ENCODE results near the gene PRPF8. TPM values are rescaled to one million over a fixed set of nuclear protein-coding genes. Genes with fewer than 3 reads are reported as not detected.

PRPF8 gene
- total RNA-seq, 4 donors from 2014 or later: 123 to 413 (median 243) TPM

DNA sequence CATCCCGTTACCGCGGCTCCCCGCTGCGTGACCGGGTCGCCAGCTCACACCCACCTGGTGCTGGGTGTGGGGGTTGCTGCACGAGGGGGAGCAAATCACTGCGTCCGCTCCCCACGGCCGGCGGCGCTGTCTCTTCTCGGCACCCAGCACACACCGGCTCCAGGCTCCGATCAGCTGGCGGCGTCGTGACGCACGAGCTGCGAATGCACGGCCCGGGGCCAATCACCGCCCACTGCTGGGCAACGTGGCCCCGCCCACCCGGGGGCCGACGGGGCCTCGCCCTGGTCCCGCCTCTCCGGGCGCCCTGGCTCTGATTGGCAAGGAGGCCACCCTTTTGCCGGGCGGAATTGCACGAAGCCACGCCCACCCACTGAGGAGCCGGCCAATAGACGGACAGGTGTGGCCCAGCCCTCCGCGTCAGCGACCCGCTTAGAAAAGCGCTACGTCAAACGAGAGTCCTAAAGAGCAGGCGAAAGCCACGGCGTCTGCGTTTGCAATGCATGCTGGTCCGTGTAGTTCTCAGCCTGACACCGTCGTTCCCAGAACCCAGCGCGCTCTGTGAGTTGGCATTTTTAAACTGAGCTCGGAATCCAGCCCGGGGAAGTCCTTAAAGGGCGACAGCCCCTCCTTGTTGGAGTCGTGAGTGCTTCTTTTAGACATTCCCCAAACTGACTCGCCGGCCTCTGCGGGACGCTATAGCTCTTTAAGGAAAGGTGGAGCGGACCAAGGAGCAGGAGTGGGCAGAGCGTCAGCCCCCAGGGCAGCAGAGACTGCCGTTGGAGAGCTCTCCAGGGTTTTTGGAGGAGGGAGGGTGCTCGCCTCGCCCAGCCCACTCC is 31.6 kb upstream of the PRPF8 start:
- intact Hi-C loops (cut with DNase I; ENCODE audit: low total_unique reads): no loop called here
- peak; percentile 100 for DNase-seq
- H3K4me1 ChIP-seq: peaks cover 0 to 12% of the 10 kb centered on the region in 2 donors
- peak overlapping the region; percentile 100 for H3K27ac ChIP-seq
- H3K9me3 ChIP-seq: no peaks in the 10 kb centered on the region
- H3K36me3 ChIP-seq: no peaks in the 10 kb centered on the region
- peak; percentile 96 to 99 for TF ChIP-seq POLR2A (IDR thresholded peaks at IDR 0.05)
- TF ChIP-seq, protein P1, sequence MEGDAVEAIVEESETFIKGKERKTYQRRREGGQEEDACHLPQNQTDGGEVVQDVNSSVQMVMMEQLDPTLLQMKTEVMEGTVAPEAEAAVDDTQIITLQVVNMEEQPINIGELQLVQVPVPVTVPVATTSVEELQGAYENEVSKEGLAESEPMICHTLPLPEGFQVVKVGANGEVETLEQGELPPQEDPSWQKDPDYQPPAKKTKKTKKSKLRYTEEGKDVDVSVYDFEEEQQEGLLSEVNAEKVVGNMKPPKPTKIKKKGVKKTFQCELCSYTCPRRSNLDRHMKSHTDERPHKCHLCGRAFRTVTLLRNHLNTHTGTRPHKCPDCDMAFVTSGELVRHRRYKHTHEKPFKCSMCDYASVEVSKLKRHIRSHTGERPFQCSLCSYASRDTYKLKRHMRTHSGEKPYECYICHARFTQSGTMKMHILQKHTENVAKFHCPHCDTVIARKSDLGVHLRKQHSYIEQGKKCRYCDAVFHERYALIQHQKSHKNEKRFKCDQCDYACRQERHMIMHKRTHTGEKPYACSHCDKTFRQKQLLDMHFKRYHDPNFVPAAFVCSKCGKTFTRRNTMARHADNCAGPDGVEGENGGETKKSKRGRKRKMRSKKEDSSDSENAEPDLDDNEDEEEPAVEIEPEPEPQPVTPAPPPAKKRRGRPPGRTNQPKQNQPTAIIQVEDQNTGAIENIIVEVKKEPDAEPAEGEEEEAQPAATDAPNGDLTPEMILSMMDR (IDR thresholded peaks at IDR 0.05): peak in 2 of 4 experiments; percentile 14 to 36
- H3K4me3 ChIP-seq: peak overlapping the region; percentile 95 to 98
- H3K27me3 ChIP-seq: no peaks in the 10 kb centered on the region

DNA sequence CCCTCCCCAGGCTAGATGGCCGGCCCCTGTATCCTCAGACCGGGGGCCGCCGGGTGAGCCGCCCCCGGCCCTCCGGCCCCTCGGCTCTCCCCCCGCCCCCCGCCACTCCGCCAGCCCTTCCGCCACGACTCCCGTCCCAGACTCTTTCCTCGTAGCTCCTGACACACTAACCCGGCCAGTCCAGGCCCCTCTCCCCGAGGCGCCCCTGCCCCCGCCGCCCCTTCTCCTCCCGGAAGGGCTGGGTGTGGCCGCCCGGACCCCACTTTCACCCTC is 31.1 kb upstream of the PRPF8 start:
- peaks cover 0 to 12% of the 10 kb centered on the region in 2 donors for H3K4me1 ChIP-seq
- peak overlapping the region; percentile 95 to 98 for H3K4me3 ChIP-seq
- DNase-seq: no peak
- H3K27me3 ChIP-seq: no peaks in the 10 kb centered on the region
- H3K36me3 ChIP-seq: no peaks in the 10 kb centered on the region
- H3K27ac ChIP-seq: peak overlapping the region; percentile 92 to 99
- TF ChIP-seq, protein P1 (IDR thresholded peaks at IDR 0.05): no peak
- TF ChIP-seq POLR2A (IDR thresholded peaks at IDR 0.05): no peak
- intact Hi-C loops (cut with DNase I; ENCODE audit: low total_unique reads): no loop called here
- no peaks in the 10 kb centered on the region for H3K9me3 ChIP-seq

DNA sequence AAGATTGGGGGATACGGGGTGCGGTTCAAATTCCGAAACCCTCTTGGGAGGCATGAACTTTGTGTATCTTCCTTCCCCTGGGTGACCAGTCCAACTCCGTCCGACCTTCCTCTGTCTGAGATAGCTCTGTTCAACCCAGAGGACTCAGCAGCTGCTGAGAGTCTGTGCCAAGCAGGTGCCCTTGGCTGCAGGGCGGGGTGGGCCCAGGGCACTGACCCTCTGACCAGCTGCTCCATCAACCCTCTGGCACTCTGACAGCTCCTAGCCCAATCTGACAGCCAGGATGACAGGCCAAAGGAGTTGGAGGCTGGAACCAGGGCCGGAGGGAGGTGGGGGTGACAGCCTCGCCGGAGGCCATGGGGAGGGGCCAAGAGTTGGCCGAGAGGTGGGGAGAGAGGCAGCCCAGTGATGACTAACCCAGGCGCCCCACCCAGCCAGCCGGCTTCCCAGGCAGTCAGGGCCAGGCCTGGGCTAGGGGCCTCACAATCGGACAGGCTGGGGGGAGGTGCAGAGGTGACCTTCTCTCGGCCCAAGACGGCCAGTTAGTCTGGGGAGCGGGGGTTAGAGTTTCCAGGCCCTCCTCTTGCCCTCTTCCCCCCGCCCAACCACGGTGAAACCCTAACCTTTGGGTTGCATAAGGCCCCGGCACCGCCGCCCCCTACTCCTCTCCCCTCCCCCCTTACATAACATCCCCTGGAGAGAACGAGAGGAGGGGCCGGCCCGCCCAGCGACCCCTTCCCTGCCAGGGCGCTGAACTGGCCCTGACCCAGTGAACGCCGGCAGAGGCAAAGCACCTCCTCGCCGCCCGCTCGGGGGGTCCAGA is 30.5 kb upstream of the PRPF8 start:
- no peaks in the 10 kb centered on the region for H3K36me3 ChIP-seq
- intact Hi-C loops (cut with DNase I; ENCODE audit: low total_unique reads): no loop called here
- peak overlapping the region; percentile 92 to 99 for H3K27ac ChIP-seq
- peak; percentile 91 to 92 for DNase-seq
- H3K4me1 ChIP-seq: peaks cover 0 to 12% of the 10 kb centered on the region in 2 donors
- no peaks in the 10 kb centered on the region for H3K9me3 ChIP-seq
- TF ChIP-seq, protein P1 (IDR thresholded peaks at IDR 0.05): no peak
- peak; percentile 32 to 56 for TF ChIP-seq POLR2A (IDR thresholded peaks at IDR 0.05)
- peak overlapping the region; percentile 95 to 98 for H3K4me3 ChIP-seq
- H3K27me3 ChIP-seq: no peaks in the 10 kb centered on the region

DNA sequence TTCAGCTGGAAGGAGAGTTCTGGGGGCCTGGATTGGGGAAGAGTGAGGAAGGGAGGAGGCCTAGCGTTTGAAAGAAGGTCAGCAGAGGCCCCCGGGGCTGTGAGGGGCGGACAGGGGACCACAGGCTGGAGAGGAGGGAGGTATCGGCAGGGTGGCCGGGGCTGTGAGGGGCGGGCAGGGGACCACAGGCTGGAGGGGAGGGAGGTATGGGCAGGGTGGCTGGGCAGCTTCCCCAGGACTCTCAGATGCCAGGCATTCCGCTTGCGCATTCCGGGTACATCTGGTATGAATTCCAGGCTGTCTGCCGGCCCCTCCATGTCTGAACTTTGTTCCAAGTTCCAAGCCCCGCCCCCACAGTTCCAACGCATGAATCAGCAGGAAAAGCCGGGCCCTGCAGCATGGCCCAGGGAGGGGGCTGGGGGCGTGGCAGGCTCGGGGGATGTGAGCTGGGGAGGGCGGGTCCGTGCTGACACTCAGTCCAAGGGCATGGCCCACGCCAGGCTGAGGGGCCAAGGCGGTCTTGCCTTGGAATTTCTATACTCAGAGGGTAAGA is 29.8 kb upstream of the PRPF8 start:
- Histone ChIP-seq H3K27ac (peak overlapping the region; percentile 92 to 99), H3K9me3 (no peaks in the 10 kb centered on the region), H3K27me3 (no peaks in the 10 kb centered on the region), H3K4me3 (peak overlapping the region; percentile 95 to 98), H3K36me3 (no peaks in the 10 kb centered on the region), H3K4me1 (peaks cover 0 to 14% of the 10 kb centered on the region in 2 donors)
- intact Hi-C loops (cut with DNase I; ENCODE audit: low total_unique reads): no loop called here
- TF ChIP-seq POLR2A (IDR thresholded peaks at IDR 0.05): peak; percentile 30 to 45
- TF ChIP-seq, protein P1 (IDR thresholded peaks at IDR 0.05): no peak
- DNase-seq: peak; percentile 98
